GM18498 (cell line): Measurements from ENCODE around the gene GATA1.

Experiments used
- ATAC-seq: cut with Tn5 transposase; IDR thresholded peaks from one replicate; pipeline ENCODE4 v1.9.1; 2021; ENCODE audit warnings: mild to moderate bottlenecking, moderate library complexity; ENCODE audit not compliant: unreplicated experiment

The GATA1 gene

DNA sequence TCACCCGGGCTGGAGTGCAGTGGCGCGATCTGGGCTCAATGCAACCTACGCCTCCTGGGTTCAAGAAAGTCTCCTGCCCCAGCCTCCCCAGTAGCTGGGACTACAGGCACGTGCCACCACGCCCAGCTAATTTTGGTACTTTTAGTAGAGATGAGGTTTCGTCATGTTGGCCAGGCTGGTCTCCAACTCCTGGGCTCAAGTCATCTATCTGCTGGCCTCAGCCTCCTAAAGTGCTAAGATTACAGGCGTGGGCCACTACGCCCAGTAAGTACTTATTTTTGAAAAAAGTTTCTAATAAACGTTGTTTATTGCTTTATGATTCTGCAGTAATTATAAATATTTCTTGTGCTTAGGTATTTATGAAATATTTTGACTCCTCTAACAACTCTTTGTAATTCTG, 53.3 kb downstream of the GATA1 start:
- ATAC-seq, result no peak
